Kidney (tissue), 14 donors: Measurements from ENCODE around the gene XRCC6. TPM values are rescaled to one million over a fixed set of nuclear protein-coding genes. Genes with fewer than 3 reads are reported as not detected.

Experiments used
- DNase-seq, 5 donors: peaks; one replicate each; pipeline ENCODE4 v3.0.0-alpha.2; 2013 to 2020
- FAIRE-seq: peaks from 2 replicates; lab custom pipeline; 2012; peaks lifted over from hg19 to GRCh38; lab: Jason Lieb, UNC
- H3K27ac ChIP-seq, 2 donors: one replicate each; pipeline ENCODE4 v1.7.0; 2013; ENCODE audit warnings: low read depth in 2 of 2, low read length in 2 of 2, inconsistent platforms in 1 of 2
- H3K27me3 ChIP-seq: one replicate; pipeline ENCODE4 v1.7.1; 2013; ENCODE audit warnings: low read length, inconsistent platforms; ENCODE audit not compliant: control insufficient read depth, insufficient read depth
- H3K36me3 ChIP-seq, 3 donors: one replicate each; pipeline versions ENCODE4 v1.7.0 to v1.7.1; 2013; ENCODE audit warnings: low read length in 3 of 3, control low read depth in 1 of 3, inconsistent platforms in 1 of 3; ENCODE audit not compliant: insufficient read depth in 3 of 3, control insufficient read depth in 2 of 3
- H3K4me1 ChIP-seq, 3 donors: one replicate each; pipeline versions ENCODE4 v1.7.0 to v1.7.1; 2013; ENCODE audit warnings: low read length in 3 of 3, inconsistent platforms in 1 of 3, low read depth in 1 of 3; ENCODE audit not compliant: control insufficient read depth in 2 of 3, insufficient read depth in 2 of 3
- H3K4me3 ChIP-seq, 3 donors: one replicate each; pipeline versions ENCODE4 v1.7.0 to v1.8.1; 2013; ENCODE audit warnings: low read length in 3 of 3, control low read depth in 1 of 3, inconsistent platforms in 1 of 3
- H3K9ac ChIP-seq, 3 donors: one replicate each; pipeline versions ENCODE4 v1.7.0 to v1.7.1; 2013; ENCODE audit warnings: low read length in 3 of 3, control low read depth in 1 of 3, inconsistent platforms in 1 of 3
- H3K9me3 ChIP-seq, 3 donors: one replicate each; pipeline versions ENCODE4 v1.7.0 to v1.7.1; 2013; ENCODE audit warnings: low read length in 3 of 3, control low read depth in 1 of 3, inconsistent platforms in 1 of 3; ENCODE audit not compliant: control insufficient read depth in 2 of 3, insufficient read depth in 1 of 3
- CTCF ChIP-seq: IDR thresholded peaks from 3 replicates; pipeline ENCODE4 v1.5.1; 2012; ENCODE audit warnings: mild to moderate bottlenecking, moderate library complexity, borderline replicate concordance; ENCODE audit not compliant: insufficient read depth; ENCODE audit errors: extremely low read depth
- intact Hi-C: fragments of 100-400 bp; cut with DNase I; formaldehyde crosslinking; loops from one replicate; pipeline ENCODE4 v1.11.1; 2022
- polyA plus RNA-seq: library from polyadenylated mRNA; stranded (reverse); fragments of 350-450 nt; fragmentation: Illumina TruSeq; extraction: RNeasy Lipid Tissue Mini Kit (QIAGEN cat#74804); gene quantifications from one replicate; pipeline ENCODE4 v1.2.3, GENCODE V29; 2014; ENCODE audit warnings: low read depth, low replicate concordance; ENCODE audit not compliant: insufficient read depth
- total RNA-seq: library from RNA; stranded (reverse); fragmentation: NEBNext Ultra II Directional; extraction: Animal tissue kit (Norgen Biotek cat#: 25700); gene quantifications from one replicate; pipeline ENCODE4 v1.2.1, GENCODE V29; 2021
- donor health status: control.
- donor health status: control.
- donor health status: control.
- donor health status: control.
- donor health status: control.
- donor health status: DM: yes; HTN: yes; CAD: no.
- donor health status: Normal renal cell carcinoma (clear cell type).

The XRCC6 gene
- total and polyA plus RNA-seq, 2 donors from 2014 or later = 168 to 183 TPM

GRCh38 chr22:41682033-41682807 lies 61.1 kb downstream of the XRCC6 start:
- peaks cover 5 to 19% (median 9%) of the 10 kb centered on the region in 3 donors for H3K36me3 ChIP-seq
- DNase-seq = peak; percentile 91 to 95 (median 93)
- no peaks in the 10 kb centered on the region for H3K27me3 ChIP-seq
- peak overlapping the region; percentile 77 to 90 (median 82) for H3K4me3 ChIP-seq
- TF ChIP-seq CTCF = no peak
- H3K9ac ChIP-seq = peak overlapping the region; percentile 59 to 88 (median 87)
- intact Hi-C loops = no loop called here
- peak overlapping the region; percentile 76 to 80 for H3K27ac ChIP-seq
- H3K9me3 ChIP-seq = no peaks in the 10 kb centered on the region
- no peak for FAIRE-seq
- H3K4me1 ChIP-seq = peaks cover 0 to 2% (median 0%) of the 10 kb centered on the region in 3 donors

GRCh38 chr22:41683052-41683451 lies 62.0 kb downstream of the XRCC6 start:
- Histone ChIP-seq H3K4me1 (peaks cover 0 to 6% (median 5%) of the 10 kb centered on the region in 3 donors), H3K27me3 (no peaks in the 10 kb centered on the region), H3K9me3 (no peaks in the 10 kb centered on the region), H3K36me3 (peaks cover 5 to 19% (median 9%) of the 10 kb centered on the region in 3 donors), H3K4me3 (peak overlapping the region in 1 of 3 donors; percentile 77), H3K9ac (no peak overlapping the region), H3K27ac (peak overlapping the region in 1 of 2 donors; percentile 80)
- no peak for FAIRE-seq
- no peak for DNase-seq
- no peak for TF ChIP-seq CTCF
- intact Hi-C loops = no loop called here

- intact Hi-C loops = no loop called here
- H3K4me3 ChIP-seq = no peak overlapping the region
- no peaks in the 10 kb centered on the region for H3K9me3 ChIP-seq
- H3K36me3 ChIP-seq = peaks cover 1 to 14% (median 6%) of the 10 kb centered on the region in 3 donors
- FAIRE-seq (no peak), DNase-seq (no peak)
- no peaks in the 10 kb centered on the region for H3K27me3 ChIP-seq
- peaks cover 0 to 6% (median 5%) of the 10 kb centered on the region in 3 donors for H3K4me1 ChIP-seq
- no peak for TF ChIP-seq CTCF
- no peak overlapping the region for H3K27ac ChIP-seq
- no peak overlapping the region for H3K9ac ChIP-seq
Measured at GRCh38 chr22:41683616-41684015, 62.5 kb downstream of the XRCC6 start.
